PFSK-1 (cell line): ENCODE data around the gene MSX2.

Experiments used
- POLR2AphosphoS5 ChIP-seq: IDR thresholded peaks from 2 replicates; pipeline ENCODE4 v1.6.1; 2012; ENCODE audit warnings: low read depth, mild to moderate bottlenecking, control low read depth, low read length, moderate library complexity
- TAF1 ChIP-seq: IDR thresholded peaks from 2 replicates; pipeline ENCODE4 v1.6.1; 2012; ENCODE audit warnings: low read length, control low read depth, borderline replicate concordance; ENCODE audit not compliant: insufficient read depth

DNA sequence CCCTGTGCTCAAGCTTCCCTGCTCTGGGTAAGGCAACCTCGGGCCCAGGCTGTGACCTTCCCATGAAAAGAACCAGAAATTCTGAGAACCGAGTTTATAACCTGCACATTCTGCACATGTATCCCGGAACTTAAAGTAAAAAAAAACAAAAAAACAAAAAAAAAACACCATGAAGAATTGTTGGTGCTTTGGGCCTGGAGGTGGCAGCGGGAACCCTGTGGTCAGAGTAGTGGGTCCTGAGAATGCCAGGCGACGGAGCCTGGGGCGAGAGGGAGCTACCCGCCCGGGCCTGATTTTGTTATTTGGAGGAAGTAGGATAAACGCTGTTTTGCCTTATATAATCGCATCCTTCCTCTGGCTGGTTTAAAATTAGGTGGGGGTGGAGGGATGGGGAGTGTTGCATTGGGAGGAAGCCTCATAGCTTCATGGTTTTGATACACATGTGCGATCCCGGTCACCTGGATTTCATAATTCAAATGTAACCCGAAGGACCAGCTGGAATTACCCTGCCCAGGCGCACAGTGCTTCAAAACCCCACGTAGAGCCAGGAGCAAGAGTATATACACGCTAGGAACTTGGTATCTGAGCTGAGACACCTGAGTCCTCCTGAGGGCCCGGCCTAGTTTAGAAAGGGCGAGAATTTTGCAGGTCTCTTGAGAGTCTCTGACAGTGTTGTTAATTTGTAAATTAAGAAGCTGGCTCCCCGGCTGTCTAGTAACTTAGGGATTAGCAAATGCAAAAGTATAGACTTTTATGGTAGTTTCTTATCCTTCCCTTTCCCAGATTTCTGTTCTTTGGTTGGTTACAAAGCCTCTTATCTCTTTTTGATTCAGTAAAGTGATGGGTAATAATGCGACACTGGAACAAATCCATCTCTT, 2.8 kb downstream of the MSX2 start:
- TF ChIP-seq POLR2AphosphoS5, result no peak
- no peak for TF ChIP-seq TAF1
